Transverse colon (tissue), 4 donors: Measurements from ENCODE around the gene B4GALT2. TPM values are rescaled to one million over a fixed set of nuclear protein-coding genes. Genes with fewer than 3 reads are reported as not detected.

Experiments used
- DNase-seq: peaks from one replicate; pipeline ENCODE4 v3.0.0-alpha.2; 2019
- H3K27ac ChIP-seq, 4 donors: fragments of 200-600 bp; sonication (generic); 2 replicates each; pipeline ENCODE4 v1.5.1; 2016 to 2018; ENCODE audit warnings: inconsistent platforms in 4 of 4
- H3K27me3 ChIP-seq: fragments of 200-600 bp; sonication (generic); 2 replicates; pipeline ENCODE4 v1.5.1; 2017; ENCODE audit warnings: inconsistent platforms
- H3K36me3 ChIP-seq, 4 donors: fragments of 200-600 bp; sonication (generic); 2 replicates each; pipeline ENCODE4 v1.5.1; 2017 to 2019; ENCODE audit warnings: inconsistent platforms in 4 of 4
- H3K4me1 ChIP-seq, 4 donors: fragments of 200-600 bp; sonication (generic); 2 replicates each; pipeline ENCODE4 v1.5.1; 2017 to 2020; ENCODE audit warnings: inconsistent platforms in 4 of 4
- H3K4me3 ChIP-seq, 4 donors: fragments of 200-600 bp; sonication (generic); 1 replicate in 1 of 4; 2 replicates in 3 of 4; pipeline versions ENCODE4 v1.5.1 to v1.6.1; 2017 to 2019; ENCODE audit warnings: inconsistent platforms in 4 of 4
- H3K9me3 ChIP-seq, 2 donors: fragments of 200-600 bp; sonication (generic); 2 replicates each; pipeline ENCODE4 v1.5.1; 2017 to 2019; ENCODE audit warnings: inconsistent platforms in 2 of 2
- EP300 ChIP-seq: sonication (generic); formaldehyde crosslinking; IDR thresholded peaks from one replicate; pipeline ENCODE4 v1.6.1; 2017; ENCODE audit warnings: antibody characterized with exemption, low read depth
- POLR2A ChIP-seq: fragments of 450-650 bp; IDR thresholded peaks from one replicate; pipeline ENCODE4 v1.6.1; 2016; ENCODE audit warnings: antibody characterized with exemption, mild to moderate bottlenecking, moderate library complexity
- POLR2AphosphoS5 ChIP-seq, 3 donors: sonication (generic); formaldehyde crosslinking; IDR thresholded peaks; one replicate each; pipeline ENCODE4 v1.6.1; 2016; ENCODE audit warnings: antibody characterized with exemption in 3 of 3
- WGBS, 2 donors: methylation state at CpG; one replicate each; pipeline ENCODE4 v1.1.5; 2018; ENCODE audit warnings: low coverage in 1 of 2; 5-methylcytosine and 5-hydroxymethylcytosine counted together
- in situ Hi-C, 4 donors: fragments of 200-750 bp; cut with MboI; loops; one replicate each; pipeline versions ENCODE4 v1.15.0 to v1.15.1; 2017; ENCODE audit warnings: low sequenced_read_pairs in 3 of 4, low pct_ligation_motif_present in 1 of 4, low pct_unique_long_range_greater_than_20kb in 1 of 4
- intact Hi-C: fragments of 100-400 bp; cut with DNase I; formaldehyde crosslinking; loops from one replicate; pipeline ENCODE4 v1.15.1; 2023; ENCODE audit warnings: low total_unique reads
- total RNA-seq, 4 donors: library from RNA; depleted of rRNA; stranded (reverse); fragments of >200 nt; gene quantifications; one replicate each; pipeline ENCODE4 v1.1.0, GENCODE V29; 2016
- TF ChIP-seq, protein P1 (sequence below), 5 experiments: fragments of 200-600 bp in 3 of 5; fragments of 450-650 bp in 2 of 5; sonication (generic) in 3 of 5; IDR thresholded peaks; 1 replicate in 2 of 5; 2 replicates in 3 of 5; pipeline ENCODE4 v1.5.1; 2016 to 2017; ENCODE audit warnings: antibody characterized with exemption in 5 of 5, inconsistent platforms in 3 of 5, mild to moderate bottlenecking in 2 of 5, moderate library complexity in 1 of 5

B4GALT2 gene
- total RNA-seq, 4 donors from 2014 or later, result 16.5 to 19.5 (median 18.6) TPM

DNA sequence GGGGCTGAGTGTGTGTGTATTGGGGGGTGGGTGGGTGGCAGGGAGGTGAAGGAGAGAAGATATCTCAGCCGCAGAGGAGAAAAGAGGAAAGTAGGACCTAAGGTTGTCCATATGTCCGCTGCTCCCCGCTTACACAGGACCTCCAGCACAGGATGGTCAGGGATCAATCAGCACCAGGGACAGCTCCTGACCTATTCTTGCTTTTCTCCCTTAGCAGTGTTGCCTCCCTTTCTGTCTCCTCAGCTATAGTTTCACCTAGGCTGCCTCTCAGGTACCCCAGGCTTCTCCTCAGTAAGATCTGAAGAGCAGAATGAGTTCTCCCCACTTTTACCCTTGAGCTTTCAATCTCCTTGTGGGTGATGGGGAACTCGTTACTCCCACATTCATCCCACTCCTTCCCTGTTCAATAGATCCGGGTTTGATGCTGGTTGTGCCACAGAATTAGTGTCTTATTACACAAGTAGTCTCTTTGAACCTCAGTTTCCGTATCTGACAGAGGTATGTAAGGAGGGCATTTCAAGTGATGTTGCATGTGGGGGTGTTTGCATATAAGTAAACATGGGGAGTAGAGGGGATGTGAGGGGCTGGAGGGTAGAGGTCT lies 10.6 kb upstream of the B4GALT2 start:
- TF ChIP-seq POLR2A, result no peak
- TF ChIP-seq, protein P1, sequence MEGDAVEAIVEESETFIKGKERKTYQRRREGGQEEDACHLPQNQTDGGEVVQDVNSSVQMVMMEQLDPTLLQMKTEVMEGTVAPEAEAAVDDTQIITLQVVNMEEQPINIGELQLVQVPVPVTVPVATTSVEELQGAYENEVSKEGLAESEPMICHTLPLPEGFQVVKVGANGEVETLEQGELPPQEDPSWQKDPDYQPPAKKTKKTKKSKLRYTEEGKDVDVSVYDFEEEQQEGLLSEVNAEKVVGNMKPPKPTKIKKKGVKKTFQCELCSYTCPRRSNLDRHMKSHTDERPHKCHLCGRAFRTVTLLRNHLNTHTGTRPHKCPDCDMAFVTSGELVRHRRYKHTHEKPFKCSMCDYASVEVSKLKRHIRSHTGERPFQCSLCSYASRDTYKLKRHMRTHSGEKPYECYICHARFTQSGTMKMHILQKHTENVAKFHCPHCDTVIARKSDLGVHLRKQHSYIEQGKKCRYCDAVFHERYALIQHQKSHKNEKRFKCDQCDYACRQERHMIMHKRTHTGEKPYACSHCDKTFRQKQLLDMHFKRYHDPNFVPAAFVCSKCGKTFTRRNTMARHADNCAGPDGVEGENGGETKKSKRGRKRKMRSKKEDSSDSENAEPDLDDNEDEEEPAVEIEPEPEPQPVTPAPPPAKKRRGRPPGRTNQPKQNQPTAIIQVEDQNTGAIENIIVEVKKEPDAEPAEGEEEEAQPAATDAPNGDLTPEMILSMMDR (IDR thresholded peaks at IDR 0.05), result no peak
- no peak for TF ChIP-seq POLR2AphosphoS5 (IDR thresholded peaks at IDR 0.05)
- TF ChIP-seq EP300, result no peak
- no peaks in the 10 kb centered on the region for H3K27me3 ChIP-seq
- H3K4me3 ChIP-seq, result no peak overlapping the region
- in situ Hi-C loops, result no loop called here
- no peak for DNase-seq
- H3K27ac ChIP-seq, result no peak overlapping the region
- no peaks in the 10 kb centered on the region for H3K36me3 ChIP-seq
- H3K9me3 ChIP-seq, result no peaks in the 10 kb centered on the region
- H3K4me1 ChIP-seq, result peaks cover 7 to 15% (median 10%) of the 10 kb centered on the region in 4 donors
- WGBS, 2 donors, result 80 to 89% methylated on average over 5 to 6 of the region's 6 CpGs
- intact Hi-C loops, result no loop called here

DNA sequence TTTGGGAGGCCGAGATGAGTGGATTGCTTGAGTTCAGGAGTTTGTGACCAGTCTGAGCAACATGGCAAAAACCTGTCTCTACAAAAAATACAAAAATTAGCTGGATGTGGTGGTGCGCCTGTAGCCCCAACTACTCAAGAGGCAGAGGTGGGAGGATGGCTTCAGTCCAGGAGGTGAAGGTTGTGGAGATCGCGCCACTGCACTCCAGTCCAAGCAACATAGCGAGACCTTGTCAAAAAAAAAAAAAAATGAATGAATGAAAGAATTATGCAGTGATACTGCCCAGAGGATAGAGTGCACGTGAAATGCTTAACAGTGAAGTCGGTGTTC lies 9.6 kb upstream of the B4GALT2 start:
- in situ Hi-C loops, result no loop called here
- H3K4me1 ChIP-seq, result peaks cover 13 to 21% (median 16%) of the 10 kb centered on the region in 4 donors
- no peak for DNase-seq
- no peak overlapping the region for H3K27ac ChIP-seq
- 0 to 60% methylated on average over 2 to 7 of the region's 7 CpGs for WGBS, 2 donors
- H3K4me3 ChIP-seq, result peak overlapping the region in 2 of 4 donors; percentile 73 to 89
- TF ChIP-seq POLR2AphosphoS5 (IDR thresholded peaks at IDR 0.05) (no peak), EP300 (no peak), POLR2A (no peak)
- TF ChIP-seq, protein P1 (IDR thresholded peaks at IDR 0.05), result no peak
- no peaks in the 10 kb centered on the region for H3K9me3 ChIP-seq
- intact Hi-C loops, result no loop called here
- H3K36me3 ChIP-seq, result no peaks in the 10 kb centered on the region
- no peaks in the 10 kb centered on the region for H3K27me3 ChIP-seq

DNA sequence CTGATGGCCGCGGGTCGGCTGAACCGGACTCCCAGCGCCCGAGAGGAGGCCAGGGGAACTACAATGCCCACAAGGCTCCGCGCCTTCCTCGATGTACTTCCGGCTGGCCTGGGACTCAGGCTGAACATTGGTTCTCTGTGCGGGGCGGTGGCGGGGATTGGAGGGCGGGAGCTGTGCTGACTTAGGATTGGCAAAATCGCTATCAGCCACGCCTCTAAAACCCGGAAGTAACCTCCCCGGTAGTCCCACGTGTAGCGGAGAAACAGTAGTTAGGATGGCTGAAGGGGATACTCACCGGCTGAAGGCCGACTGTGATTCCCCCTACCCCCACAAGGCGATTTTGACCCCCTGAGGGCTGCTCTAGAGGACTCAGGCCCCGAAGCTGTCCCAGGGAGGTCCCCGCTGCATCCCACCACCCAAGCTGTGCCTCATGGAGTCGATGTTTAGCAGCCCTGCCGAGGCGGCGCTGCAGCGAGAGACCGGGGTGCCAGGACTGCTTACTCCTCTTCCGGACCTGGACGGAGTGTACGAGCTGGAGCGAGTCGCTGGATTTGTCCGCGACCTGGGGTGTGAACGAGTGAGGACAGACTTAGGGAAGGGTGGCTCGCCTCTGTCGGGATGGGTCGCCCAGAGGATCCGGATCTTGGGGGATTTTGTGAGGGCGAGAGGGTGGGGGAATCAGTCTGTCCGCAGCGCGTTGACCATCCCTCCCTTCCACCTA lies 9.1 kb upstream of the B4GALT2 start, which contains the start of gene DPH2:
Gene DPH2 (plus strand): TSS at position 265 of the 721 bp plus-strand sequence. CDS start 166 bp downstream, at position 431.
- no peaks in the 10 kb centered on the region for H3K27me3 ChIP-seq
- H3K27ac ChIP-seq, result peak within 1 kb of the TSS; percentile 16 to 50 (median 44)
- in situ Hi-C loops (no loop called here), intact Hi-C loops (no loop called here)
- DNase-seq, result peak; percentile 97
- H3K4me3 ChIP-seq, result peak within 1 kb of the TSS; percentile 52 to 89 (median 68)
- peaks cover 13 to 21% (median 17%) of the 10 kb centered on the region in 4 donors for H3K4me1 ChIP-seq
- no peaks in the 10 kb centered on the region for H3K36me3 ChIP-seq
- TF ChIP-seq, protein P1 (IDR thresholded peaks at IDR 0.05), result peak in 2 of 5 experiments; percentile 64 to 65
- no peak for TF ChIP-seq POLR2A
- TF ChIP-seq POLR2AphosphoS5 (IDR thresholded peaks at IDR 0.05), result peak in 2 of 3 donors; percentile 32 to 38
- no peak for TF ChIP-seq EP300
- 0% methylated on average over 12 to 40 of the region's 47 CpGs for WGBS, 2 donors
- H3K9me3 ChIP-seq, result no peaks in the 10 kb centered on the region

- WGBS, 2 donors, result 28 to 60% methylated on average over 2 to 5 of the region's 5 CpGs
- Histone ChIP-seq H3K27ac (peak overlapping the region in 3 of 4 donors; percentile 16 to 47 (median 42)), H3K9me3 (no peaks in the 10 kb centered on the region), H3K27me3 (no peaks in the 10 kb centered on the region), H3K36me3 (no peaks in the 10 kb centered on the region), H3K4me1 (peaks cover 13 to 23% (median 18%) of the 10 kb centered on the region in 4 donors), H3K4me3 (peak overlapping the region; percentile 52 to 89 (median 68))
- intact Hi-C loops, result no loop called here
- DNase-seq, result no peak
- no peak for TF ChIP-seq POLR2A
- TF ChIP-seq, protein P1 (IDR thresholded peaks at IDR 0.05), result no peak
- TF ChIP-seq POLR2AphosphoS5 (IDR thresholded peaks at IDR 0.05), result no peak
- no peak for TF ChIP-seq EP300
- in situ Hi-C loops, result no loop called here
These were observed 8.5 kb upstream of the B4GALT2 start for GRCh38 chr1:43970502-43970901.
